Osteocyte (in vitro differentiated cells): ENCODE measurements around the gene RPAP3. TPM values are rescaled to one million over a fixed set of nuclear protein-coding genes. Genes with fewer than 3 reads are reported as not detected.
A peak's percentile ranks its signal among the peaks of the same experiment; 100 is the strongest.
"Not testable (repeated sequence)": the region's sequence is repeated elsewhere in the genome, so short reads cannot be mapped to it uniquely, and the experiment has no call there.

ENCODE experiments used
- DNase-seq: peaks from one replicate; pipeline ENCODE4 v3.0.0; 2021; ENCODE audit warnings: mixed read lengths; ENCODE audit not compliant: unreplicated experiment; ENCODE audit errors: extremely low spot score
- H3K27ac Mint-ChIP-seq: one replicate; pipeline ENCODE4 v1.8.0; 2021; ENCODE audit warnings: mild to moderate bottlenecking, mixed read lengths; ENCODE audit not compliant: unreplicated experiment
- H3K27me3 Mint-ChIP-seq: one replicate; pipeline ENCODE4 v1.8.0; 2021; ENCODE audit warnings: mixed read lengths; ENCODE audit not compliant: unreplicated experiment
- H3K36me3 Mint-ChIP-seq: one replicate; pipeline ENCODE4 v1.8.0; 2021; ENCODE audit warnings: mixed read lengths; ENCODE audit not compliant: unreplicated experiment
- H3K4me1 Mint-ChIP-seq: one replicate; pipeline ENCODE4 v1.8.0; 2021; ENCODE audit warnings: mixed read lengths; ENCODE audit not compliant: unreplicated experiment
- H3K4me3 Mint-ChIP-seq: one replicate; pipeline ENCODE4 v1.8.0; 2021; ENCODE audit warnings: mild to moderate bottlenecking, moderate library complexity, mixed read lengths; ENCODE audit not compliant: unreplicated experiment
- H3K9me3 Mint-ChIP-seq: one replicate; pipeline ENCODE4 v1.8.0; 2021; ENCODE audit warnings: mixed read lengths; ENCODE audit not compliant: unreplicated experiment
- CTCF ChIP-seq: fragments of 200-600 bp; sonication (generic); IDR thresholded peaks from 2 replicates; pipeline ENCODE4 v1.5.0; 2021; ENCODE audit warnings: antibody characterized with exemption, mild to moderate bottlenecking, moderate library complexity
- total RNA-seq: library from RNA; stranded (reverse); gene quantifications from 2 replicates; pipeline ENCODE4 v1.2.1, GENCODE V29; 2021

RPAP3 gene
- total RNA-seq, 1 donor from 2014 or later = 33.4 TPM

GRCh38 chr12:47687636-47688035 is 18.2 kb downstream of the RPAP3 start:
- H3K4me3 Mint-ChIP-seq = no peak overlapping the region
- TF ChIP-seq CTCF = no peak
- H3K27me3 Mint-ChIP-seq = no peaks in the 10 kb centered on the region

GRCh38 chr12:47686645-47687240 is 19.1 kb downstream of the RPAP3 start:
- Mint-ChIP-seq H3K36me3 (peaks cover 9% of the 10 kb centered on the region), H3K4me1 (no peaks in the 10 kb centered on the region), H3K27ac (no peak overlapping the region), H3K4me3 (no peak overlapping the region), H3K9me3 (no peaks in the 10 kb centered on the region), H3K27me3 (no peaks in the 10 kb centered on the region)
- peak; percentile 80 for TF ChIP-seq CTCF
- no peak for DNase-seq

More at GRCh38 chr12:47687636-47688035, 18.2 kb downstream of the RPAP3 start:
- no peaks in the 10 kb centered on the region for H3K9me3 Mint-ChIP-seq
- DNase-seq = no peak
- peaks cover 17% of the 10 kb centered on the region for H3K36me3 Mint-ChIP-seq
- no peak overlapping the region for H3K27ac Mint-ChIP-seq
- H3K4me1 Mint-ChIP-seq = no peaks in the 10 kb centered on the region

- H3K9me3 Mint-ChIP-seq = no peaks in the 10 kb centered on the region
- H3K27me3 Mint-ChIP-seq = no peaks in the 10 kb centered on the region
- H3K4me3 Mint-ChIP-seq = no peak overlapping the region
- TF ChIP-seq CTCF = no peak
- peaks cover 59% of the 10 kb centered on the region for H3K36me3 Mint-ChIP-seq
- no peak overlapping the region for H3K27ac Mint-ChIP-seq
- DNase-seq = no peak
- peaks cover 2% of the 10 kb centered on the region for H3K4me1 Mint-ChIP-seq
Measured at GRCh38 chr12:47679785-47680184, 26.0 kb downstream of the RPAP3 start.

- no peaks in the 10 kb centered on the region for H3K4me1 Mint-ChIP-seq
- H3K4me3 Mint-ChIP-seq = no peak overlapping the region
- no peak for TF ChIP-seq CTCF
- DNase-seq = no peak
- H3K36me3 Mint-ChIP-seq = peaks cover 48% of the 10 kb centered on the region
- no peaks in the 10 kb centered on the region for H3K27me3 Mint-ChIP-seq
- H3K27ac Mint-ChIP-seq = no peak overlapping the region
- no peaks in the 10 kb centered on the region for H3K9me3 Mint-ChIP-seq
Measured at GRCh38 chr12:47672068-47672467, 33.8 kb downstream of the RPAP3 start.

- H3K4me3 Mint-ChIP-seq, H3K9me3 Mint-ChIP-seq, H3K4me1 Mint-ChIP-seq, H3K27ac Mint-ChIP-seq, H3K27me3 Mint-ChIP-seq, DNase-seq: not testable (repeated sequence)
- H3K36me3 Mint-ChIP-seq = peaks cover 37% of the 10 kb centered on the region
Measured at GRCh38 chr12:47667935-47668334, 37.9 kb downstream of the RPAP3 start.
